Adrenal gland (tissue), 19 donors: ENCODE results near the gene FGD6. TPM values are rescaled to one million over a fixed set of nuclear protein-coding genes. Genes with fewer than 3 reads are reported as not detected.

Experiments used
- DNase-seq, 7 donors: peaks; one replicate each; pipeline ENCODE4 v3.0.0-alpha.2; 2019 to 2020
- H3K27ac ChIP-seq, 5 donors: fragments of 200-600 bp; sonication (generic) in 4 of 5; 1 replicate in 3 of 5; 2 replicates in 2 of 5; pipeline versions ENCODE4 v1.5.1 to v1.8.0; 2016 to 2020; ENCODE audit warnings: mild to moderate bottlenecking in 1 of 5
- H3K27me3 ChIP-seq: fragments of 200-600 bp; 2 replicates; pipeline ENCODE4 v1.8.0; 2021
- H3K36me3 ChIP-seq, 2 donors: fragments of 200-600 bp; replicated peaks in 1 of 2; 1 replicate in 1 of 2; 2 replicates in 1 of 2; pipeline versions ENCODE4 v1.5.1 to v1.8.0; 2018 to 2022
- H3K4me1 ChIP-seq, 2 donors: fragments of 200-600 bp; replicated peaks in 1 of 2; 1 replicate in 1 of 2; 2 replicates in 1 of 2; pipeline versions ENCODE4 v1.5.1 to v1.8.0; 2018 to 2021
- H3K4me3 ChIP-seq, 4 donors: fragments of 200-600 bp; sonication (generic) in 3 of 4; one replicate each; pipeline ENCODE4 v1.5.1; 2016 to 2018
- H3K9me3 ChIP-seq, 3 donors: fragments of 200-600 bp; sonication (generic) in 1 of 3; replicated peaks in 1 of 3; 1 replicate in 2 of 3; 2 replicates in 1 of 3; pipeline versions ENCODE4 v1.5.1 to v1.8.0; 2016 to 2021
- CTCF ChIP-seq, 6 experiments: fragments of 450-650 bp in 4 of 6; fragments of 200-600 bp in 2 of 6; sonication (generic) in 1 of 6; IDR thresholded peaks; 1 replicate in 5 of 6; 2 replicates in 1 of 6; pipeline versions ENCODE4 v1.5.1 to v1.8.0; 2016 to 2021; ENCODE audit warnings: antibody characterized with exemption in 6 of 6, mild to moderate bottlenecking in 2 of 6, moderate library complexity in 1 of 6
- POLR2A ChIP-seq, 2 donors: fragments of 450-650 bp; IDR thresholded peaks; one replicate each; pipeline ENCODE4 v1.6.1; 2017; ENCODE audit warnings: antibody characterized with exemption in 2 of 2, mild to moderate bottlenecking in 2 of 2, moderate library complexity in 1 of 2
- WGBS, 4 donors: extraction: QIAGEN DNeasy Blood & Tissue Kit in 2 of 4; methylation state at CpG; one replicate each; pipeline versions ENCODE4 v1.1.5 to v1.1.7; 2013 to 2017; 5-methylcytosine and 5-hydroxymethylcytosine counted together
- intact Hi-C, 2 donors: fragments of 100-400 bp; cut with DNase I; formaldehyde crosslinking; loops; one replicate each; pipeline versions ENCODE4 v1.14.1 to v1.15.0; 2022 to 2023
- long read RNA-seq, 10 donors: library from polyadenylated mRNA in 3 of 10; unstranded in 2 of 10; stranded (forward) in 1 of 10; transcript quantifications; one replicate each; pipeline ENCODE4 v2.0.0 and lab custom pipeline, GENCODE V29; 2021 to 2026
- polyA plus RNA-seq, 3 donors: library from polyadenylated mRNA; stranded (reverse); fragments of 200-250 nt in 2 of 3; fragments of 350-450 nt in 1 of 3; fragmentation: Illumina TruSeq in 1 of 3; extraction: RNeasy Lipid Tissue Mini Kit (QIAGEN cat#74804) in 1 of 3; gene quantifications; one replicate each; pipeline ENCODE4 v1.2.3, GENCODE V29; 2013 to 2014
- total RNA-seq, 9 donors: library from RNA; depleted of rRNA in 4 of 9; stranded (reverse); fragments of >200 nt in 4 of 9; fragments of 120-200 nt in 1 of 9; fragmentation: NEBNext Ultra II Directional in 1 of 9; extraction: Animal tissue kit (Norgen Biotek cat#: 25700) in 1 of 9; gene quantifications; one replicate each; pipeline versions ENCODE4 v1.1.0 to v1.2.4, GENCODE V29; 2013 to 2023
- donor health status: healthy with polysubstance abuse.
- donor health status: Bipolar disorder and iron deficiency.
- donor health status: DM: yes; HTN: yes; CAD: no.
- donor health status: DM: no; HTN: no; CAD: no.
- donor health status: DM: no; HTN: no; CAD: no.
- donor health status: DM: yes; HTN: yes; CAD: no.

The FGD6 gene
- total RNA-seq (10 to 100 TPM; 10.1 to 33.9 (median 21.5) TPM), polyA plus RNA-seq (1 to 10 TPM; 2.3 to 5.7 (median 2.7) TPM)
- long read RNA-seq, donor 1, result 0 reads
- long read RNA-seq, donor 2, full-length matches to known transcripts, result 1 of 1 reads
- long read RNA-seq, donor 2, partial matches to known transcripts, result 0 of 1 reads
- long read RNA-seq, donor 2, other reads (novel, unspliced or antisense), result 0 of 1 reads
- long read RNA-seq, donor 3, partial matches to known transcripts, result 0 of 1 reads
- long read RNA-seq, donor 3, other reads (novel, unspliced or antisense), result 0 of 1 reads
- long read RNA-seq, donor 4, partial matches to known transcripts, result 9 of 11 reads
- long read RNA-seq, donor 4, other reads (novel, unspliced or antisense), result 2 of 11 reads
- long read RNA-seq, donor 5, full-length matches to known transcripts, result 7 of 11 reads
- long read RNA-seq, donor 5, partial matches to known transcripts, result 1 of 11 reads
- long read RNA-seq, donor 5, other reads (novel, unspliced or antisense), result 3 of 11 reads
- long read RNA-seq, donor 6, full-length matches to known transcripts, result 1 of 6 reads
- long read RNA-seq, donor 6, partial matches to known transcripts, result 3 of 6 reads
- long read RNA-seq, donor 6, other reads (novel, unspliced or antisense), result 2 of 6 reads
- long read RNA-seq, donor 7, result 0 reads
- long read RNA-seq, donor 8, result 0 reads
- long read RNA-seq, donor 9, result 0 reads
- long read RNA-seq, donor 10, result 0 reads

GRCh38 chr12:95217377-95218149, at the start of gene FGD6, which contains the start of gene VEZT:
Gene FGD6, minus strand, starts transcription at chr12:95217467. Its CDS starts 227 bp downstream, at chr12:95217240.
Gene VEZT, plus strand, starts transcription at chr12:95217807. Its CDS starts 44 bp downstream, at chr12:95217851.
- TF ChIP-seq POLR2A (IDR thresholded peaks at IDR 0.05), result peak; percentile 77 to 94
- TF ChIP-seq CTCF (IDR thresholded peaks at IDR 0.05), result peak; percentile 38 to 73 (median 61)
- Histone ChIP-seq H3K36me3 (no peaks in the 10 kb centered on the region), H3K4me3 (peak within 1 kb of the TSS; percentile 14 to 88 (median 80)), H3K4me1 (peaks cover 5 to 55% of the 10 kb centered on the region in 2 donors), H3K9me3 (no peaks in the 10 kb centered on the region), H3K27ac (peak within 1 kb of the TSS; percentile 86 to 98 (median 93)), H3K27me3 (no peaks in the 10 kb centered on the region)
- WGBS, 4 donors, result 0% methylated on average over 22 to 75 of the region's 75 CpGs
- peak; percentile 98 to 100 (median 99) for DNase-seq
- intact Hi-C loops, result loop anchor here (2.0 to 10.0 kb wide), 4 partner anchors 53 to 117 kb away; no protein-coding TSS in a partner anchor

DNA sequence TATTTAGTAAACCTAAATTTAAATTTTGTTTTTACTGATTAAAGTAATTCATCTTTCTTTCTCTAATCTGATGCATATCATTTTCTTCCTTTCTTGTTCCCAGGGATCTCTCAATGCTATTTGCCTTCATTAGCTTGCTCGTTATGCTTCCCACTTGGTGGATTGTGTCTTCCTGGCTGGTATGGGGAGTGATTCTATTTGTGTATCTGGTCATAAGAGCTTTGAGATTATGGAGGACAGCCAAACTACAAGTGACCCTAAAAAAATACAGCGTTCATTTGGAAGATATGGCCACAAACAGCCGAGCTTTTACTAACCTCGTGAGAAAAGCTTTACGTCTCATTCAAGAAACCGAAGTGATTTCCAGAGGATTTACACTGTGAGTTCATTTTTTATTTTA, 49.0 kb upstream of the FGD6 start:
- H3K27ac ChIP-seq, result no peak overlapping the region

DNA sequence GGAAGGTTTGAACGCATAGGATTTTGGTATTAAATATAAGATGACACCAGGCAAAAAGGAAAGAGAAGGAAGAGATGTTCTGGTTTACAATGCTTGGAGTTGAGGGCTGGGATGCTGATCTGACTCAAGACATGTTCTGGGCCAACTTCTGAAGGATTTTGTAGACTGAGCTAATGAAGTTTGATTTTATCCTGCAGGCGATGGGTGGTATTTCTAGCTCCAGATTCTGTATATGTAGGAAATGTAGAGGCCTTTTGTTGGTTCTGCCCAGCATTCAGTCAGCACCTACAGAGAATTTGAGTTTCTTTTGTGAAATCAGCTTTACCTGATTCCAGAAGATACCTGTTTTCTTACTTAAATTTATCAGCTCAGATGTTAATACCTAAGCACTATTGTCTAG, 48.5 kb upstream of the FGD6 start:
- TF ChIP-seq POLR2A (IDR thresholded peaks at IDR 0.05) (no peak), CTCF (IDR thresholded peaks at IDR 0.05) (no peak)
- Histone ChIP-seq H3K27ac (no peak overlapping the region), H3K36me3 (peaks cover 0 to 11% of the 10 kb centered on the region in 2 donors), H3K27me3 (no peaks in the 10 kb centered on the region), H3K4me1 (no peaks in the 10 kb centered on the region), H3K4me3 (no peak overlapping the region), H3K9me3 (no peaks in the 10 kb centered on the region)
- DNase-seq, result no peak
- intact Hi-C loops, result no loop called here
- WGBS, 4 donors, result 91 to 95% (median 92%) methylated on average over 2 of the region's 2 CpGs

More for the DNA sequence above, 49.0 kb upstream of the FGD6 start:
- H3K4me3 ChIP-seq, result no peak overlapping the region
- intact Hi-C loops, result no loop called here
- 90 to 96% (median 94%) methylated on average over 6 of the region's 6 CpGs for WGBS, 4 donors
- no peak for DNase-seq
- TF ChIP-seq CTCF (IDR thresholded peaks at IDR 0.05) (no peak), POLR2A (IDR thresholded peaks at IDR 0.05) (no peak)
- no peaks in the 10 kb centered on the region for H3K4me1 ChIP-seq
- no peaks in the 10 kb centered on the region for H3K9me3 ChIP-seq
- no peaks in the 10 kb centered on the region for H3K27me3 ChIP-seq
- H3K36me3 ChIP-seq, result peaks cover 0 to 11% of the 10 kb centered on the region in 2 donors
